Adrenal gland (tissue), 12 donors: ENCODE data around the gene RAB41. TPM values are rescaled to one million over a fixed set of nuclear protein-coding genes. Genes with fewer than 3 reads are reported as not detected.
"Not testable (repeated sequence)": the region's sequence is repeated elsewhere in the genome, so short reads cannot be mapped to it uniquely, and the experiment has no call there.

ENCODE experiments used
- DNase-seq, 7 donors: peaks; one replicate each; pipeline ENCODE4 v3.0.0-alpha.2; 2019 to 2020
- H3K27ac ChIP-seq, 5 donors: fragments of 200-600 bp; sonication (generic) in 4 of 5; 1 replicate in 3 of 5; 2 replicates in 2 of 5; pipeline versions ENCODE4 v1.5.1 to v1.8.0; 2016 to 2020; ENCODE audit warnings: mild to moderate bottlenecking in 1 of 5
- H3K27me3 ChIP-seq: fragments of 200-600 bp; 2 replicates; pipeline ENCODE4 v1.8.0; 2021
- H3K36me3 ChIP-seq, 2 donors: fragments of 200-600 bp; replicated peaks in 1 of 2; 1 replicate in 1 of 2; 2 replicates in 1 of 2; pipeline versions ENCODE4 v1.5.1 to v1.8.0; 2018 to 2022
- H3K4me1 ChIP-seq, 2 donors: fragments of 200-600 bp; replicated peaks in 1 of 2; 1 replicate in 1 of 2; 2 replicates in 1 of 2; pipeline versions ENCODE4 v1.5.1 to v1.8.0; 2018 to 2021
- H3K4me3 ChIP-seq, 4 donors: fragments of 200-600 bp; sonication (generic) in 3 of 4; one replicate each; pipeline ENCODE4 v1.5.1; 2016 to 2018
- H3K9me3 ChIP-seq, 3 donors: fragments of 200-600 bp; sonication (generic) in 1 of 3; replicated peaks in 1 of 3; 1 replicate in 2 of 3; 2 replicates in 1 of 3; pipeline versions ENCODE4 v1.5.1 to v1.8.0; 2016 to 2021
- CTCF ChIP-seq, 6 experiments: fragments of 450-650 bp in 4 of 6; fragments of 200-600 bp in 2 of 6; sonication (generic) in 1 of 6; IDR thresholded peaks; 1 replicate in 5 of 6; 2 replicates in 1 of 6; pipeline versions ENCODE4 v1.5.1 to v1.8.0; 2016 to 2021; ENCODE audit warnings: antibody characterized with exemption in 6 of 6, mild to moderate bottlenecking in 2 of 6, moderate library complexity in 1 of 6
- POLR2A ChIP-seq, 2 donors: fragments of 450-650 bp; IDR thresholded peaks; one replicate each; pipeline ENCODE4 v1.6.1; 2017; ENCODE audit warnings: antibody characterized with exemption in 2 of 2, mild to moderate bottlenecking in 2 of 2, moderate library complexity in 1 of 2
- WGBS, 4 donors: extraction: QIAGEN DNeasy Blood & Tissue Kit in 2 of 4; methylation state at CpG; one replicate each; pipeline versions ENCODE4 v1.1.5 to v1.1.7; 2013 to 2017; 5-methylcytosine and 5-hydroxymethylcytosine counted together
- intact Hi-C, 2 donors: fragments of 100-400 bp; cut with DNase I; formaldehyde crosslinking; loops; one replicate each; pipeline versions ENCODE4 v1.14.1 to v1.15.0; 2022 to 2023
- polyA plus RNA-seq, 3 donors: library from polyadenylated mRNA; stranded (reverse); fragments of 200-250 nt in 2 of 3; fragments of 350-450 nt in 1 of 3; fragmentation: Illumina TruSeq in 1 of 3; extraction: RNeasy Lipid Tissue Mini Kit (QIAGEN cat#74804) in 1 of 3; gene quantifications; one replicate each; pipeline ENCODE4 v1.2.3, GENCODE V29; 2013 to 2014
- total RNA-seq, 9 donors: library from RNA; depleted of rRNA in 4 of 9; stranded (reverse); fragments of >200 nt in 4 of 9; fragments of 120-200 nt in 1 of 9; fragmentation: NEBNext Ultra II Directional in 1 of 9; extraction: Animal tissue kit (Norgen Biotek cat#: 25700) in 1 of 9; gene quantifications; one replicate each; pipeline versions ENCODE4 v1.1.0 to v1.2.4, GENCODE V29; 2013 to 2023
- donor health status: healthy with polysubstance abuse.
- donor health status: Bipolar disorder and iron deficiency.
- donor health status: DM: yes; HTN: yes; CAD: no.
- donor health status: DM: no; HTN: no; CAD: no.
- donor health status: DM: no; HTN: no; CAD: no.
- donor health status: DM: yes; HTN: yes; CAD: no.

Gene RAB41
- total and polyA plus RNA-seq, 12 donors = not detected

DNA sequence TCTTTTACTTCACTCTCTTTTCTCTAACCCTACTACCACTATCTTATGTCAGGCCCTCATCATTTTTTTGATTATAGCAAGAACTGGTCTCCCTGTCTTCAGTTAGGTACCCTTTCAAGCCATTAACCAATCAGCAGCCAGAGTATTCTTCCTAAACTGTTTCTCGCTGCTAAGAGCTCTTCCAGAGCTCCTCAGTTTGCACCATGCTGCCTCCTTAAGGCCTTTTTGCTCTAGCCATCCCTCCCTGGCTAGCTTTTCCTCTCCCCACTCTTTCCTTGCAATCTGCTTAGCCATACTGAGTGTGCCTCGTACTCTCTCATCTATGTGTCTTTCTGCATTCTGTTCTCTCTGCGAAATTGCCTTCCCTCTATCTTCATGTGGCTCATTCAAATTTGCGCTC, 40.8 kb downstream of the RAB41 start:
- H3K27me3 ChIP-seq = peaks cover 18% of the 10 kb centered on the region
- WGBS, 4 donors = 83 to 98% (median 92%) methylated on average over 4 of the region's 4 CpGs

GRCh38 chrX:70323628-70324027, 41.7 kb downstream of the RAB41 start:
- intact Hi-C loops, DNase-seq, H3K4me1 ChIP-seq, H3K36me3 ChIP-seq, H3K27ac ChIP-seq, H3K9me3 ChIP-seq, H3K4me3 ChIP-seq: not testable (repeated sequence)
- WGBS, 4 donors = 86 to 99% (median 97%) methylated on average over 6 of the region's 6 CpGs
- peaks cover 15% of the 10 kb centered on the region for H3K27me3 ChIP-seq

More for the DNA sequence above, 40.8 kb downstream of the RAB41 start:
- DNase-seq = no peak
- Histone ChIP-seq H3K36me3 (no peaks in the 10 kb centered on the region), H3K4me3 (no peak overlapping the region), H3K27ac (no peak overlapping the region), H3K4me1 (no peaks in the 10 kb centered on the region), H3K9me3 (no peaks in the 10 kb centered on the region)
- no peak for TF ChIP-seq POLR2A (IDR thresholded peaks at IDR 0.05)
- no peak for TF ChIP-seq CTCF (IDR thresholded peaks at IDR 0.05)
- intact Hi-C loops = no loop called here

GRCh38 chrX:70324326-70324725, 42.4 kb downstream of the RAB41 start:
- H3K9me3 ChIP-seq = no peaks in the 10 kb centered on the region
- no peak overlapping the region for H3K4me3 ChIP-seq
- peaks cover 21% of the 10 kb centered on the region for H3K27me3 ChIP-seq
- intact Hi-C loops = no loop called here
- H3K4me1 ChIP-seq = no peaks in the 10 kb centered on the region
- no peaks in the 10 kb centered on the region for H3K36me3 ChIP-seq
- no peak for TF ChIP-seq POLR2A (IDR thresholded peaks at IDR 0.05)
- no peak for TF ChIP-seq CTCF (IDR thresholded peaks at IDR 0.05)
- no peak overlapping the region for H3K27ac ChIP-seq
- no peak for DNase-seq
- 82 to 97% (median 89%) methylated on average over 2 of the region's 2 CpGs for WGBS, 4 donors

DNA sequence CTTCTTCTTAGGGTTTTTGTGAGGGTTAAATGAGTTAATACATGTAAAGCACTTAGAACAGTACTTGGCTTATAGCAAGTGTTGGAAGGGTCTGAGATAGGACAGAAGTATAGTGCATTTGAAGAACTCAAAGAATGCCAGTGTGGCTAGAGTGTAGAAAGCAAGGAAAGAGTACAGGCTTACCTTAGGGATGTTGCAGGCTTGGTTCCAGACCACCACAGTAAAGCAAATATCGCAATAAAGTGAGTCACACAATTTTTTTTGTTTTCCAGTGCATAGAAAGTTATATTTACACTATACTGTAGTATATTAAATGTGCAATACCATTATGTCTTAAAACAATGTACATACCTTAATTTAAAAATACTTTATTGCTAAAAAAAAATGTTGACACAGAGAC, 49.2 kb downstream of the RAB41 start:
- TF ChIP-seq CTCF (IDR thresholded peaks at IDR 0.05) (no peak), POLR2A (IDR thresholded peaks at IDR 0.05) (no peak)
- no peaks in the 10 kb centered on the region for H3K4me1 ChIP-seq
- no peaks in the 10 kb centered on the region for H3K9me3 ChIP-seq
- WGBS, 4 donors = 65 to 100% (median 82%) methylated on average over 1 of the region's 1 CpG
- DNase-seq = no peak
- H3K27ac ChIP-seq = no peak overlapping the region
- peaks cover 24% of the 10 kb centered on the region for H3K27me3 ChIP-seq
- intact Hi-C loops = no loop called here
- H3K36me3 ChIP-seq = no peaks in the 10 kb centered on the region
- H3K4me3 ChIP-seq = no peak overlapping the region

GRCh38 chrX:70332600-70332999, 50.6 kb downstream of the RAB41 start:
- no peak for TF ChIP-seq POLR2A (IDR thresholded peaks at IDR 0.05)
- TF ChIP-seq CTCF (IDR thresholded peaks at IDR 0.05) = no peak
- 85 to 100% (median 91%) methylated on average over 1 of the region's 1 CpG for WGBS, 4 donors
- intact Hi-C loops = no loop called here

More at GRCh38 chrX:70332600-70332999, 50.6 kb downstream of the RAB41 start:
- H3K4me1 ChIP-seq = no peaks in the 10 kb centered on the region
- peaks cover 20% of the 10 kb centered on the region for H3K27me3 ChIP-seq
- no peaks in the 10 kb centered on the region for H3K9me3 ChIP-seq
- no peaks in the 10 kb centered on the region for H3K36me3 ChIP-seq
- no peak for DNase-seq
- no peak overlapping the region for H3K27ac ChIP-seq
- no peak overlapping the region for H3K4me3 ChIP-seq
